Activated CD4-positive, CD25-positive, alpha-beta regulatory T cell treated with anti-CD3 and anti-CD28 coated beads, Interleukin-2, amount 50 U/mL, for 72 hours (primary cell): ENCODE results near the gene RBM4B.
"Not testable (repeated sequence)": the region's sequence is repeated elsewhere in the genome, so short reads cannot be mapped to it uniquely, and the experiment has no call there.

Source experiments
- DNase-seq: peaks from one replicate; pipeline ENCODE4 v3.0.0; 2021

Gene RBM4B, protein sequence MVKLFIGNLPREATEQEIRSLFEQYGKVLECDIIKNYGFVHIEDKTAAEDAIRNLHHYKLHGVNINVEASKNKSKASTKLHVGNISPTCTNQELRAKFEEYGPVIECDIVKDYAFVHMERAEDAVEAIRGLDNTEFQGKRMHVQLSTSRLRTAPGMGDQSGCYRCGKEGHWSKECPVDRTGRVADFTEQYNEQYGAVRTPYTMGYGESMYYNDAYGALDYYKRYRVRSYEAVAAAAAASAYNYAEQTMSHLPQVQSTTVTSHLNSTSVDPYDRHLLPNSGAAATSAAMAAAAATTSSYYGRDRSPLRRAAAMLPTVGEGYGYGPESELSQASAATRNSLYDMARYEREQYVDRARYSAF

DNA sequence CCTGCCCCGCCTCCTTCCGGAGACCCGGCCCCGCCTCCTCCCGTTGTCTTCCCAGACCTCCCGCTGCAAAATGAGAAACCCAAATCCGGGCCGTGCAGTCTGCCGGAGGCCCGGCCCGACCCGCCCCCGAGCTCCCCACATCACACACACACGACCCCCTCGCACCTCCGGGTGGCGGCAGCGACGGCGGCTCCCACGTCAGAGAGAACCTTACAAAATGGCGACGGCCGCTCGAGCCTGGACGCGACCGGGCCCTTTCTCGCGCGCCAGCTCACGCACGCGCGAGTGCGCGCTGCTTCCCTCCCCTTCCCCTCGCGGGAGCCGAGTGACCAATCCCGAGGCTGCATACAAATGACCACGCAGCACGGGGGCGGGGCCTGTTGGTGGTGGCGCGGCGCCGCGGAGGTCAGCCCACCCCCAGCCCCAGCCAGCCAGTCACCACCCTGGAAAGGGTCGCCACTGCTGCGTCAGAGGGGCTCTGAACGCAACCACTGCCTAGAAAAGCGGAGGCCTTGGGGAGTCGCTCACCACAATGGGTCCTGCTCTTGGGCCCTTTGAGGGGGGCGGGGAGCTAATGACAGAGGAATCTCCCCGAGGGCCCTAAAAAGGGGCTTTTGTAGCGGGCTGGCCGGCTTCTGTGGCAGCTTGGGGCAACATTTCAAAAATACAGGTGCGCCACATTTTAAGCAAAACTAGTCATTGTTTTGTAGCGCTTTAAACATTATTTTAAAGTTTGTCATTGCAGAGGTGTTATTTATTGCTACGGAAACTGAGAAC is at the start of gene RBM4B:
Gene RBM4B (minus strand): TSS at position 289 of the 777 bp plus-strand sequence. CDS start 808 bp downstream, outside the sequence.
- DNase-seq: peak; percentile 94

DNA sequence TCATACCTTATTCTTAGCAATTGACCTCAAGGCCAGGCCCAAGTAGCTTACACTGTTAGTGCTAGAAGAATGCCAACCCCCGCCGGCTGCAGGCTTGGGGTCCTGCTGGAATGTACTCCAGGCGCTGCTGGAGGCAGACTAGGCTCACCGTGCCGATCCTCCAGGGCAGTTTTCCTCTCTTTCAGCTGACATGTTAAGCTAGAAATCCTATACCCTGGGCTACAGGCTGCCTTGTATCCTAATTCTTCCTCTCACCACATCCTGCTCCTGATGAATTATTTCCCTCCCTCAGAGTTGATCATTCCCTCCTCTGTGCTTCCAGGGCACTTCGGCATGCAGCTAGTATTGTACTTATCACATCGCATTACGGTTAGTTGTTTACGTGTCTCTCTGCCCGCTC is 48.0 kb upstream of the RBM4B start:
- DNase-seq: no peak

DNA sequence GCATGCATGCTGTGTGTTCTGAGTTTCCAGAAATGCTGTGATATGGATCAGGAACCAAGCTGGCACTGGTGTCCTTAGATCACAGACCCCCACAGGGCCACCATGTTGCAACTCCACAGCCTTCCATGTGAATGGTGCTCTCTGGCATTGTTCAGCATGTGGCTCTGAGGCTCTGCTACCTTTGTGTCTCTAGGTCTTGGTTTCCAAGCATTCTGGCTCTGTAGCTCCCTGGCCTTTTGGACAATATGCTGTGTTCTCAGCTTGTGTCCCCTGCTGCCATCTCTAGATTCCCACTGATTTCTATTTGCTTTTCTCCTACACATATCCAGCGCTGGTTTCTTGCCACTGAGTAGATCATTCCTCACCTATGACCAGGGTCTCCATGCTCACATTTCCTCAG is 47.4 kb upstream of the RBM4B start:
- no peak for DNase-seq

DNA sequence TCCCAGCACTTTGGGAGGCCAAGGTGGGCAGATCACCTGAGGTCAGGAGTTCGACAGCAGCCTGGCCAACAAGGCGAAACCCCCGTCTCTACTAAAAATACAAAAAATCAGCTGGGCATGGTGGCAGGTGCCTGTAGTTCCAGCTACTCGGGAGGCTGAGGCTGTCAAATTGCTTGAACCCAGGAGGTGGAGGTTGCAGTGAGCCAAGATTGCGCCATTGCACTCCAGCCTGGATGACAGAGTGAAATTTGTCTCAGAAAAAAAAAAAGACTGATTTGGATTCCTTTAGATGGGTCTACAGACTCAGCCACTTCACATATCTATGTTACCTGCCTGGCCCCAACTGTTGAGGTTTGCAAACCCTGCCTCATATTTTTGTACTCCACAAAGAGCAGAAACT is 46.5 kb upstream of the RBM4B start:
- DNase-seq: not testable (repeated sequence)

DNA sequence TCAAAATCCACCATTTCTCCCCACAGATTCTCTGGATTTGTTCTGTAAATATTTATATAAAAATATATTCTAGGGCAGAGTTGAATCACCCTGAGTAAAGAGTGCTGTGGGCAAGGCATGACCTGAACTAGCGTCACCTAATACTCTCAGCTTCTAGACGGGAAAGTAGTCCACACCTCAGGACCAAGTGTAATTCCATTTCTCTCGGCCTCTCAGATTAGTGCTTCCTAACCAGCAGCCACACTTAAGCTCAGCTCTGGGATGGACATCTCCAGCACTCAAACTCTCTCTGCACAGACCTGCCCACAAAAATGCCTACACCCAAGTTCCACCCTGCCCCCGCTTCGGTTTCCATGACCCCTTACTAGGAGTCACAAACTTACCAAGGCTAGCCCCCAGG is 46.0 kb upstream of the RBM4B start:
- no peak for DNase-seq

DNA sequence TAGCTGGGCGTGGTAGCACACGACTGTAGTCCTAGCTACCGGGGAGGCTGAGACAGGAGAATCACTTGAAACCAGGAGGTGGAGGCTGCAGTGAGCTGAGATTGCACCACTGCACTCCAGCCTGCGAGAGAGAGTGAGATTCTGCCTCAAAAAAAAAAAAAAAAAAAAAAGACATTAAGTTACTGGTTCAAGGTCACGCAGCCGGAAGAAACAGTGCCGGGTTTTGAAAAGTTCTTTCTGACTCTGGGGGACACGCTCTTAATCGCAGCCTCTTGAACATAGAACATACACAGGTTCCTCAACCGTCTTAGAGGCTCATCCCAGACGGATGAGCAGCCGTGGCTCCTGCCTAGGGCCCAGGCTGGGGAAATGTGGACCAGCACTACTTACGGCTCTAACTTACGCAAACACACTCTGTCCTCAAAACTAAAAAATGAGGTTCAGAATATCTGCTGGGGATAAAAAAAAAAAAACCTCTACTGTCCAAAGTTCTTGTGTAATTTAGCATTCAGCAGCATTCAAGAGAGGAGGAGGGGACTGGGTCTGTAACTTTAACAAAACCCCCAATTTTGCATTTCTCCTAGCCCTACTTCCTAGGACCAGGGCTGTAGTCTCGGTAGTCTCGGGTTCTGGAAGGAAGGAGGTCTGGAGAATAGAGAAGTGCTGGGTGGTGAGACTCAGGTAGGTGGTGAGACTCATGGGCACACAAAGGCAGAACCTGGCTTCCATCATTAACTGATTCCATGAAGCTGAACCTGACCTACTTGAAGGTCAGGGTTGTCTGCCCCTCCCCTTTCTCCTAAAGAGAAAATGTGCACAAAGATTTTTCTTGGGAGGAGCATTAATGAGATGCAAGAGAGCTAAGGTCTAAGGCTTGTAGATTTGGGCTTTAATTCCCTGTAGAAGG is 45.3 kb upstream of the RBM4B start:
- no peak for DNase-seq

DNA sequence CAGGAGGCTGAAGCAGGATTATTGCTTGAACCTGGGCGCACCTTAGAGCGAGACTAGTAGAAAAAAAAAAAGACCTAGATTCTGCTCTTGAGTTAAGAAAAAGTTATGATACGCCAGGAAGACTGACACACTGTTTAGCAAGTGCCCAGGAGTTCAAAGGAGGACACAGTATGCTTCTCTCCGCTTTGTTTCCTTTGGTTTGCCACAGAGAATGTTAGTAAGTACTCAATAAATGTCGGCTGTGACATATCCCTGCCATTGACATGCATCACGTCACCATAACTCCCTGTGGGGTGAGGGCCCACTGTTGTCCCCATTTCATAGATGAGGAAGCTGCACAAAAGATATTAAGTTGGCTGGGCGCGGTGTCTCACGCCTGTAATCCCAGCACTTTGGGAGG is 44.3 kb upstream of the RBM4B start:
- DNase-seq: no peak

DNA sequence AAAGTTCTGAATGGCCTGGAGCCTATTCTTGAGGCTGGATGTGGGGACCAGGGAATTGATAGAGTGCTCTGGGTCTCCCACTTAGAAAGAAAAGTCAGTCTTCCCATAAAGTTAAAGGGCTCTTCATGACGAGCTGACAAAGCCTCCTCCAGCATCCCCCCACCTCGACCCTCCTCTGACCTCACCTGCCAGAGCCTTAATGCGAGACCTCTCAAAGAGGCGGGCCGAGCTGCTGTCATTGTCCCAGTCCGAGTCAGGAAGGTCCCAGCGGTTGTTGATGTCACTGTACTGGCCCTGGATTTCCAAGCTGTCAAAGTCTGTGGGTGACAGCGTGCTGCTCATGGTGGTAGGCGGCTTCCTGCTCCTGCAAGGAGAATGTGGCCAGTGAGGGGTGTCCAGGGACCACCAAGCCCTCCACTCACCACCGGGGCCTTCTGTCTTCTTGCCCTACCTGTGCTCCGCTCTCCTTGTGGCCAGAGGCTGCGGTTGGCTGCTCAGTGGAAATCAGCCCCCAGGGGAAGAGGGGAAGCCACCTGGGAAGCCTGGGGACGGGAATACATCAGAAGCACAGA is 43.3 kb upstream of the RBM4B start:
- DNase-seq: no peak

DNA sequence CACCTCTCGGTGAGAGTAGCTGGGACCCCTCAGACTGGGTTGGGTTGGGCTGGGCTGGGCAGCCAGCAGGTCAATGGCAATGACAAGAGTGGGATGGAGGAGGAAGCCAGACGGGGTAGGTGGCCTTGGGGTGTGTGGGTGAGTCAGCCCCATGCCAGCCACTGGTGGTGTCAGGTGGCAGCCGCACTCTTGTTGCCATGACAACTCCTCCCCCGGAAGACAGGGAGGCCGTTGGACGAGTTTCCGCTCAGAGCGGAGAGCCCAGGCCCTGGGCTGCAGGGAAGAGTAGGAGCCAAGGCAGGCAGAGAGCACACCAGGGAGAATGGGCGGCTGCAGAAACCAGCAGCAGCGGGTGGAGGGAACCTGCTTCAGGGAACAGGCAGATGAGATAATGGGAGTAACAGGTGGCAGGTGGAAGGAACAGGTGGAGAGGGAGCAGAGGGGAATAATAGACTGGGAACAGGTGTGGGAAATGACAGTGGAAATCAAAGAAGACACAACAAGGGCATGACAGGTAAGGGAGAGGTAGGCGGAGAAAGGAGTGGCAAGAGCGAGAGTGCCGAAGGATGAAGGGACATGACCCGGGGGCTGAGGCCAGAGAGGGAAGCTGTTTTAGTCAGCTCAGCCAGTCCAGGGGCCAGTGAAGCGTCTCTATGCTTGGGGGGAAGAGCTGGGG is 42.7 kb upstream of the RBM4B start:
- peak; percentile 57 for DNase-seq

DNA sequence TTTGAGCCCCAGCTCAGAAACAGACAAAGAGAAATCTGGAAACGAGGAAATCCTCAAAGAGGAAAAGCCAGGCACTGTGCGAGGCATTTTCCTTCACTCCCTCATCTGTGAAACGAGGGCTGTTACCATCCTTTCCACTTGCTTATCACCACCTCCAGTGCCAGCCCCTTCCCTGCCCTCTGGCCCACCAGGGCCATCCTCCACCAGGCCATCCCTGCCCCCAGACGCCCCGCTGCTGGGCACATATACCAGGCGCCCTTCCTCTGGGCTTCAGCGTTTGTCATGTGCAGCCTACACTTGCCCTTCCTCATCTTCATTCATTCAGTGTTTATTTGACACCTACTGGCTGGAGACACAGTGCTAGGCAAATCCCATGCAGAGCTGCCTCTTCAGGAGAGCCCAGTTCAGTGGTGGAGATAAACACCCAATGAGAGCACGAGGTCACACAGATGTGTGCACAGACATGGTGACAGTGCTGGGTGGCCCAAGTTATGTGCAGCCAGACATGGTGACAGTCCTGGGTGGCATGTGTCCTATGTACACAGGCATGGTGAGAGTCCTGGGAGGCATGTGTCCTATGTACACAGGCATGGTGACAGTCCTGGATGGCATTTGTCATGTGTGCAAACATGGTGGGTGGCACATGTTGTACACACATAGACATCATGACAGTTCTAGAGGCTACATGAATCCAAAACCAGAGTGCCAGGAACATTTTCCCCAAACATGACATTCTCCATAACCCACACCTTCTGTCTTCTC is 41.6 kb upstream of the RBM4B start:
- no peak for DNase-seq

DNA sequence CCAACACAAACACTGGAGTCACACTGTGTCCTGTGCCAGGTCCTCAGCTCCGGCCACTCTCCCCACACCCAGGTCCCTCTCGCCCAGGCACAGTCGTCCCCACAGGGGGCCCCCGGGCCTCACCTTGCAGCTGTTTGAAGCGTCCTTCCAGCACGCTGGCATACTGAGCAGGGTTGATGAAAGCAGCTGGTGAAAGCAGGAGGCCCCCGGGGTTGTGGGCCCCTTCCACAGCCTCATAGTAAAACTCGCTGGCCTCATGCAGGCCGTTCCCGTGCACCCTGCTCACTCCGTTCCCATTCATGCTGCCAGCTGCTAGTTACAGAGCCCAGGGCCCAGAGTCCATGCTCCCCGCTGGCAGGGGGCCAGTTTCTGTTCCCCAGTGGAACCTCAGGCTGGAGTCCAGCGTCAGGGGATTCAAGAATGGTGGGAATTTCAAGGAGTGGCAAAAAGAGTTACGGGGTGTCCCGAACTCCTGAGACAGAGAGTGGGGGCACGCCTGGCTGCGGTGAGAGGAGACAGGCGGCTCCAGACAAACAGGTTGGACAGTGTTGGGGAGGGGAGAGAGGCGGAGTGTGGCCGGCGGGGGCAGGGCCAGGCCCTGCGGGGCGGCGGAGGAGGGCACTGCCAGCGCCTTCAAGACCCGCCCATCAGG is 40.8 kb upstream of the RBM4B start:
- no peak for DNase-seq

DNA sequence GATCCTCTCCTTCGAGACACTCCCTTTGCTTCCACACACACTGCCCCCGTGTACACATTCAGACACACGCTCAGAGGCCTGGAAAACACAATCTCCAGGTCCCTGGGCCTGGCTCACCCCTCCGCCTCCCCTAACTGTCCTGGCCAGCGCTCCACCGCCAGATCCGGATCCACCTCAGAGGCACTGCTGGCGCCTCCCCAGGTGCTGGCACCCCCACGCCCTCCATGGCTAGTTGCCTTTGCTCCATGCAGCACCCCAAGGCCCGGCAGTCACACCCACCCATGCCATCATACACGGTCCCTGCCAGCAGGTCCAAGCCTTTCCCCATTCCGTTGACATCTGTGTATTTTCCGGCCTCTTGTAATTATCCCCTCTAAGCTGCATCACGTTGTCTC is 40.2 kb upstream of the RBM4B start:
- DNase-seq: no peak

DNA sequence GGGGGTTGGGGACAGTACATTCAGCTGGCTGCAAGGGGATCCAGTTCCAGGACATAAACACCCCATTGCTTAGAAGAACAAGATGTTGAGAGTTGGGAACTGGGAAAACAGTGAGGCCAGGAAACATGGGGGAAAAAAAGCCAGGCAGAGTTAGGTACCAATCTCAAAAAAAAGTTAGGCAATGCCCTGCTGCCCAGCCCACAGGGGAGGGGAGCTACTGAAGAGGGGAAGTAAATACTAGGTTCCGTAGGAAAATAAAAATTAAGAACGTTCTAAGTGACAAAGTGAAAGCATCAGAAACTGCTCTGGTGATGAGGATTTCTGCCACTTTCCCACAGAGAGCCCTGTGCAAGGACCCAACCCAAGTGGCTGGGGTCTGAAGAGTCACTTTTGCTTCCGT is 39.3 kb upstream of the RBM4B start:
- no peak for DNase-seq

DNA sequence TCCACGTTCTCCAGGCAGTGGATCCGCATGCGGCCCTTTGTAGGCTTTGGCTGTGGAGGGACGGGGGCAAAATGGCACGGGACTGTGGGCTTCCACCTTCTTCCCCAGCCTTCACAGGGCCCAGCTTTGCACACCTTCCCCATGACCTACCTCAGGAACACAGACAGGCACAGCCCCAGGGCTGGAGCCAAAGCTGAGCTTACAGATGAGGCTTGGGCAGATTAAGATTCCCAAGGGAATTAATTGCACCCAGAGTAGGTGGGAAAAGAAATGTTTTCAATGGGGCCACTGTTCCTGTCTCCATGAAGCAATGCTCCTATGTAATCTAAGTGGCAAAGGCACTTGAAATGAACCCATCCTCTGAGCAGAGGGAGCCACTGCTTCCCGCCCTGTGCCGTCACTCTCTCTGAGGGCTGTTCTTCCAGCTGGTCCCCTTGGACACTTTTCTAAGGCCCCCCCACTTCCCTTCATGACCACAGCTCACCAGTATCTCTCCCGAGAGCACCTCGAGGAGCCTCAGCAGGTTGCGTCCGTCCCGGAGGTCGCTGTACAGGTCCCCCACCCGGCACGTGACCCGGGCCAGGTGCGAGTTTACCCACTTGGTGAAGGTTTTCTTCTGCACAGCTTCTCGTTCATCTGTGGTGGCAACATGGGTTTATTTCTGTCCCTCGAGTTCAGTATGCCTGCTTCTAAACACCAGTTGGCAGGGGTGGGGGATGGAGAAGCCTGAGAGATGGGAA is 37.8 kb upstream of the RBM4B start:
- no peak for DNase-seq

DNA sequence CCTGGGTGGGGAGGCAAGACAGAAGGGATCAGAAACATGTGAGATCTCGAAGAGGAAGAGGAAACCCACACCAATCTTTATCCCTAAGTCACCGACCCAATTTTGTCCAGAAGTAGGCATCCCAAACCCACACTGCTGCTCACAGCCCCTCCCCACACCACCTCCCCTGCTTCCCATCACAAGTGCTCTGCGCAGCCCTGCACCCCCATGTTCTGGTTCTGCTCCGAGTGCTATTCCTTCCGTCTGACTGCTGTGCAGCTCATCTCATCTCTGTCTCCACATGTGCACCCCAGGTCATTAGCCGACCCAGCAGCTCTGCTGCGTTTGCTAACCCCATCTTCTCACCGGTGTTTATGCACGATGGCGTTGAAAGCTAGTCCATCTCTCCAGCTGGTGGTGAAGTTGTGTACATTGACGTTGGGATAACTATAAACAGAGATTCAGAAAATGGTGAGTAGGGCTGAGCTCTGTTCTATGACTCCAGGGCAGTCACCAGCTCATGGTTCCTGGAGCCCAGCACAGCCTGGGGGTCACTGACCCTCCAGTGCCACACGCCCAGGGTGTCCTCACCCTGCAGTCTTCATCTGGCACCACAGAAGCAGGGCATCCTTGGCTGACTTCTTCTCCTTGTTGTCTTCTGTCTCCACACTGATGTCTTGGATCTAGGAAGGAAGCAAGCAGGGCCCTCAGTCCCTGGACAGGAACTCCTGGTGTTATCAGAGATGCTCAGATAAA is 36.2 kb upstream of the RBM4B start:
- no peak for DNase-seq

DNA sequence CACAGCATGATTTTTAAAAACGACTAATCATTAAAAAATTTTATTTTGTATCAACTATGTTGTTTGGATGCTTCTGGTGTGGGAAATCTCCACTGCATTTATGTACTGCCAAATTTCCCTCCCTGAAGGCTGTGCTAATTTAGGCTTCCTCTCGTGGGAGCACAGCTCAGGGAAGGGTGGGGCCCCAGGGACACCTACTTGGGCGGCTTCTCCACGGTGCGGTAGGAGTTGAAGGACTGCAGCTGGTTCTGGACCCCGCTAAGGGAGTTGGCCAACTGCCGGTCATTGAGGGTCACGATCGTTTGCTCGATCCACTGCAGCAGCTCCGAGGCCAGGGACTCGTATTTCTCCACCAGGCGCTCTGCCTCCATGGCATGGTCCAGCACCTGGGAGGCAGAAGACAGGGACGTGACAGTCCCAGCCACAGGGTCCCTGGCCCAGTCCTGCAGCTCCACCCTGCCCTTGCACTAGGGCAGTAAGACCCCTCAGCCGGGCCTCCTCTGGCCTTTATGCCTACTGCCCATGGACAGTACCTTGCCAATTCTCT is 32.8 kb upstream of the RBM4B start:
- no peak for DNase-seq

DNA sequence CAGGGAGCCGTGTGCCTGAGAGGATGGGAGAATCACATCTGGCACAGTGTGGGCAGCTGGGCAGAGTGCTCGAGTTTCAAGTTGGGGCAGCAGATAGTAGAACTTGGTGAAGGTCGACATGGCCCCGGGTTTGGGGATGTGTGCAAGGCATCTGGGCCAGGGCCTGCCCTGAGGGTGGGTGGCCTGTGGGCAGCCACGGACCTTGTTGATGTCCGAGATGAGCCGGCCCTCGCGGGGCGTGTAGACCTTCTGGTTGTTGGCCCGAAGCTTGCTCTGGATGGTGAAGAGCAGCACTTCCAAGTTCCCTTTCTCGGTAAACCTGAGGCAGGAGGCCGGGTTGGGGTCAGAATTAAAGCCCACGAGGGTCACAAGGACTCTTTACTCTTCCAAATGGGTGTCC is 31.0 kb upstream of the RBM4B start:
- DNase-seq: no peak

DNA sequence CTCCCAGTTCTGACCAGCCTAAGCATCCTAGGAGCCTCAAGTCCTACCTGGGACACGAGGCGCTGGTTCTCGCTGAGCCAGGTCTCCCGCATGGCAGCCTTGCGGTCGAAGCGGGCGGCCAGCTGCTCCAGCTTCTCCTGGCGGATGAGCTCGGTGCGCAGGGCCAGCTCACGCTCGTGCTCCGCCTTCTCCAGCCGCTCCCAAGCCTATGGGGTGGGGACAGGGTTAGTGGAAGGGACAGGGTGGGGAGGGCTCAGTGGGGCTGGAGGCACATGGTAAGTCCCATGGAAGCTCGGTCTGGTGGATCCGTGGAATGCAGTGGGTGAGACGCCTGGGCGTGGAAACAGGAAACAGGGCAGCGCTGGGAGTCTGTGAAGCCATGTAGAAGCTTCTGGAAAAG is 30.4 kb upstream of the RBM4B start:
- DNase-seq: no peak

DNA sequence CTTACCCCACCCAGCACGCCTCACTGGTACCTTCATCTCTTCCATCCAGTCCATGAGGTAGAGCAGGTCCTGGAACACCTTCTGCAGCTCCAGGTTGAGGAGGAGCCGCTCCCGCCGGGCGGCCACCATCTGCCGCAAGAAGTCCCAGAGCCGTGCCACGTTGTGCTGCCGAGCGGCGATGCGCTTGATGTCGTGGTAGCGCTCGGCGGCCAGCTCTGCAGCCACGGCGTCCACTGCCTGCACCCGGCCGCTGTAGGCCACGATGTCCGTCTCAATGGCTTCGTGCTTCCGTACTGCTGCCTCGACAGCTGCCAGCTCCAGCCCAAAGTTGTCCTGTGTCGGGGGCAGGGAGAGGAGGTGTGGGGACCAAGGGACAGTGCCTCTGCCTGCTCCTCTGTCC is 29.8 kb upstream of the RBM4B start:
- DNase-seq: no peak
